GM23248 (cell line): ENCODE data around the gene TXNDC16. TPM values are rescaled to one million over a fixed set of nuclear protein-coding genes. Genes with fewer than 3 reads are reported as not detected.
"Not testable (repeated sequence)": the region's sequence is repeated elsewhere in the genome, so short reads cannot be mapped to it uniquely, and the experiment has no call there.

Experiments used
- DNase-seq: peaks from one replicate; pipeline ENCODE4 v3.0.0-alpha.2; 2015
- H2AFZ ChIP-seq: fragments of 200-600 bp; sonication (generic); 2 replicates; pipeline ENCODE4 v1.6.1; 2016; ENCODE audit warnings: antibody characterized with exemption
- H3F3A ChIP-seq: fragments of 200-600 bp; sonication (generic); 2 replicates; pipeline ENCODE4 v1.6.1; 2016; ENCODE audit warnings: mild to moderate bottlenecking, antibody characterized with exemption, mixed run types; ENCODE audit not compliant: insufficient read depth
- H3K27ac ChIP-seq: fragments of 200-600 bp; sonication (generic); 2 replicates; pipeline ENCODE4 v1.5.1; 2016; ENCODE audit warnings: mild to moderate bottlenecking
- H3K27me3 ChIP-seq: fragments of 200-600 bp; sonication (generic); replicated peaks from 2 replicates; pipeline ENCODE4 v1.6.1; 2016; ENCODE audit warnings: mild to moderate bottlenecking; ENCODE audit not compliant: insufficient read depth
- H3K36me3 ChIP-seq: fragments of 200-600 bp; sonication (generic); 2 replicates; pipeline ENCODE4 v1.6.1; 2016; ENCODE audit warnings: low read depth, mild to moderate bottlenecking
- H3K4me1 ChIP-seq: fragments of 200-600 bp; sonication (generic); 2 replicates; pipeline ENCODE4 v1.6.1; 2016; ENCODE audit warnings: mild to moderate bottlenecking; ENCODE audit not compliant: insufficient read depth
- H3K4me2 ChIP-seq: fragments of 200-600 bp; sonication (generic); one replicate; pipeline ENCODE4 v1.6.1; 2016; ENCODE audit warnings: mild to moderate bottlenecking; ENCODE audit not compliant: unreplicated experiment
- H3K4me3 ChIP-seq: fragments of 200-600 bp; sonication (generic); 2 replicates; pipeline ENCODE4 v1.5.1; 2016; ENCODE audit warnings: mild to moderate bottlenecking
- H3K79me2 ChIP-seq: fragments of 200-600 bp; sonication (generic); 2 replicates; pipeline ENCODE4 v1.6.1; 2016; ENCODE audit warnings: mild to moderate bottlenecking; ENCODE audit not compliant: insufficient read depth
- H3K9ac ChIP-seq: fragments of 200-600 bp; sonication (generic); 2 replicates; pipeline ENCODE4 v1.6.1; 2016; ENCODE audit warnings: mild to moderate bottlenecking
- H3K9me2 ChIP-seq: fragments of 200-600 bp; sonication (generic); 2 replicates; pipeline ENCODE4 v1.6.1; 2016; ENCODE audit warnings: mixed run types, mild to moderate bottlenecking, moderate library complexity; ENCODE audit not compliant: insufficient read depth
- H3K9me3 ChIP-seq: fragments of 200-600 bp; sonication (generic); one replicate; pipeline ENCODE4 v1.6.1; 2017; ENCODE audit warnings: low read depth
- H4K20me1 ChIP-seq: fragments of 200-600 bp; sonication (generic); 2 replicates; pipeline ENCODE4 v1.6.0; 2016; ENCODE audit not compliant: insufficient read depth
- EZH2 ChIP-seq: fragments of 200-600 bp; sonication (generic); IDR thresholded peaks from 2 replicates; pipeline ENCODE4 v1.6.1; 2018; ENCODE audit warnings: antibody characterized with exemption, mild to moderate bottlenecking; ENCODE audit not compliant: insufficient read depth, poor library complexity, severe bottlenecking
- EZH2phosphoT487 ChIP-seq: fragments of 200-600 bp; sonication (generic); IDR thresholded peaks from 2 replicates; pipeline ENCODE4 v1.6.1; 2018; ENCODE audit warnings: antibody characterized with exemption, moderate library complexity, mild to moderate bottlenecking, low read depth; ENCODE audit not compliant: insufficient read depth
- WGBS, 2 experiments: methylation state at CpG; one replicate each; pipeline ENCODE4 v1.1.6; 2015 to 2017; ENCODE audit warnings: low lambda C conversion rate in 2 of 2, low coverage in 1 of 2; ENCODE audit errors: missing lambda C conversion rate in 2 of 2; 5-methylcytosine and 5-hydroxymethylcytosine counted together
- in situ Hi-C: fragments of 300-500 bp; cut with MboI; formaldehyde crosslinking; loops from 2 replicates; pipeline ENCODE4 v1.15.0; 2020
- polyA plus RNA-seq: library from polyadenylated mRNA; unstranded; fragments of >200 nt; fragmentation: Nextera tagmentation; extraction: Ambion mirVana; gene quantifications from 2 replicates; pipeline ENCODE4 v1.2.1, GENCODE V29; 2016
- total RNA-seq: library from RNA; depleted of rRNA; stranded (reverse); fragments of >200 nt; shearing (Covaris generic); gene quantifications from 2 replicates; pipeline ENCODE4 v1.2.3, GENCODE V29; 2014

TXNDC16 gene
- total and polyA plus RNA-seq, 2 experiments from 2014 or later, result 2.4 to 2.5 TPM

- no peak overlapping the region for H3K9ac ChIP-seq
- no peak overlapping the region for H3K4me2 ChIP-seq
- no peaks in the 10 kb centered on the region for H4K20me1 ChIP-seq
- H3K27me3 ChIP-seq, result no peaks in the 10 kb centered on the region
- H3K36me3 ChIP-seq, result no peaks in the 10 kb centered on the region
- H3K4me1 ChIP-seq, result no peaks in the 10 kb centered on the region
- H2AFZ ChIP-seq, result no peak overlapping the region
- H3K27ac ChIP-seq, result no peak overlapping the region
- DNase-seq, result no peak
- no peaks in the 10 kb centered on the region for H3K9me2 ChIP-seq
- no peaks in the 10 kb centered on the region for H3K79me2 ChIP-seq
- H3K9me3 ChIP-seq, result no peaks in the 10 kb centered on the region
- no peak for TF ChIP-seq EZH2
- no peak for TF ChIP-seq EZH2phosphoT487
- no peak overlapping the region for H3K4me3 ChIP-seq
- in situ Hi-C loops, result no loop called here
- no peaks in the 10 kb centered on the region for H3F3A ChIP-seq
Observed at GRCh38 chr14:52481864-52482263, 70.4 kb downstream of the TXNDC16 start.

GRCh38 chr14:52473557-52473956, 78.7 kb downstream of the TXNDC16 start:
- peak; percentile 45 for DNase-seq
- Histone ChIP-seq H4K20me1 (no peaks in the 10 kb centered on the region), H3K27me3 (no peaks in the 10 kb centered on the region), H3K4me3 (no peak overlapping the region), H2AFZ (no peak overlapping the region), H3K9me2 (no peaks in the 10 kb centered on the region), H3K9ac (no peak overlapping the region), H3K27ac (no peak overlapping the region), H3K9me3 (no peaks in the 10 kb centered on the region), H3F3A (no peaks in the 10 kb centered on the region), H3K36me3 (no peaks in the 10 kb centered on the region), H3K4me1 (no peaks in the 10 kb centered on the region), H3K79me2 (no peaks in the 10 kb centered on the region), H3K4me2 (no peak overlapping the region)
- in situ Hi-C loops, result loop anchor here (5.0 kb wide), 1 partner anchor 171 kb away; no protein-coding TSS in a partner anchor
- TF ChIP-seq EZH2 (no peak), EZH2phosphoT487 (no peak)
- WGBS, 2 experiments, result 2 to 4% methylated on average over 1 of the region's 1 CpG

DNA sequence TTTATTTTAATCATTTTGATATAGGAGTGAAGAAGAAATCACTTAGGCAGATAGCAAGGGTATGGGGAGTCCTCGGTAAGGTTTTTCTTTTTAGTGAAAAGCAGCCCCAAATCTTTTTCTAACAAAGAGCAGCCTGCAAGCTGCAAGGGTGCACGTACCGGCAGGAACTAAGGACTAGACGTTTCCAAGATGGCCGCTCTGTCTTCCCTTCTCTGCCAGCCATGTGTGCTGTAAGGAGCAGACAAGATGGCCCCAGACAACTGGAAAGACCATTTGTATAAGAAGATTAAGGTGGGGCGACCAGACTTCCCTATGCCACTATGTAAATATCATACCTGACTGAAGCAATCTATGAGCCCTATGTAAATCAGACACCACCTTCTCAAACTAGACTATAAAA, 79.6 kb downstream of the TXNDC16 start:
- H3K4me3 ChIP-seq, result no peak overlapping the region
- no peak for TF ChIP-seq EZH2phosphoT487
- TF ChIP-seq EZH2, result no peak
- H3K79me2 ChIP-seq, result no peaks in the 10 kb centered on the region
- H3K9me2 ChIP-seq, result no peaks in the 10 kb centered on the region
- no peaks in the 10 kb centered on the region for H3K36me3 ChIP-seq
- no peaks in the 10 kb centered on the region for H3K9me3 ChIP-seq
- no peaks in the 10 kb centered on the region for H3F3A ChIP-seq
- no peaks in the 10 kb centered on the region for H4K20me1 ChIP-seq
- H3K9ac ChIP-seq, result no peak overlapping the region
- H3K27ac ChIP-seq, result no peak overlapping the region
- H3K4me2 ChIP-seq, result no peak overlapping the region
- in situ Hi-C loops, result loop anchor here (5.0 kb wide), 1 partner anchor 170 kb away; no protein-coding TSS in a partner anchor
- no peaks in the 10 kb centered on the region for H3K4me1 ChIP-seq
- WGBS, 2 experiments, result 91 to 92% methylated on average over 6 of the region's 6 CpGs
- no peak for DNase-seq
- no peaks in the 10 kb centered on the region for H3K27me3 ChIP-seq
- no peak overlapping the region for H2AFZ ChIP-seq

- not testable (repeated sequence) for DNase-seq, H3K79me2 ChIP-seq, H3K27ac ChIP-seq, H3K27me3 ChIP-seq, H3K4me1 ChIP-seq, H3K4me2 ChIP-seq, H3K9me3 ChIP-seq, H3K36me3 ChIP-seq, H3K4me3 ChIP-seq, H3F3A ChIP-seq, H4K20me1 ChIP-seq, H3K9ac ChIP-seq, H3K9me2 ChIP-seq, H2AFZ ChIP-seq
- WGBS, 2 experiments, result 97 to 98% methylated on average over 13 of the region's 13 CpGs
- in situ Hi-C loops, result loop anchor here (5.0 kb wide), 1 partner anchor 170 kb away; no protein-coding TSS in a partner anchor
Observed at GRCh38 chr14:52472251-52472650, 80.1 kb downstream of the TXNDC16 start.
